ENCODE measurements around the gene MYOG. TPM values are rescaled to one million over a fixed set of nuclear protein-coding genes. Genes with fewer than 3 reads are reported as not detected.

The MYOG gene
- total RNA-seq, 1 experiment from 2014 or later = not detected

DNA sequence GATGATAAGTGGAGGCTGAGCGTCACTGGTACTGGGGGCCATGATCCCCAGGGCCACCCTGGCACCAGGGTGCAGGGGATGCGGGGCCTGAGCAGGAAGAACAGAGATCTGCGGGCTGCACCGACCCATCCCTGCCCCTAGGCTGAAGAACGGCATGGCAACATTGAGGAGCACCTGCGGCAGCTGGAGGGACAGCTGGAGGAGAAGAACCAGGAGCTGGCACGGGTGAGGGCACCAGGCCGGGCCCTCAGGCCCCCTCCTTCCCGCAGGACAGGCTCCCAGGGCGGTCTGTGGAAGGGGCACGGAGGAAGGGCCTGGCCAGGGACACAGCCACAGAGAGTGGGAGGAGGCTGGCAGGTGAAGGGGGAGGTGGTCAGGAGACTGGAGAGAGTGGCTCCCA, 37.7 kb downstream of the MYOG start:
- Mint-ChIP-seq H3K36me3 (ENCODE audit: insufficient read depth, unreplicated experiment) (no peaks in the 10 kb centered on the region), H3K4me1 (ENCODE audit: low read depth, unreplicated experiment) (no peaks in the 10 kb centered on the region), H3K4me3 (ENCODE audit: unreplicated experiment) (no peak overlapping the region), H3K9me3 (ENCODE audit: unreplicated experiment) (no peaks in the 10 kb centered on the region), H3K27ac (ENCODE audit: unreplicated experiment) (no peak overlapping the region), H3K27me3 (ENCODE audit: insufficient read depth, unreplicated experiment) (no peaks in the 10 kb centered on the region)
- intact Hi-C loops (cut with micrococcal nuclease; ENCODE audit: unreplicated experiment) = no loop called here
- DNase-seq = no peak
- Histone ChIP-seq H3K9me3 (no peaks in the 10 kb centered on the region), H3K4me3 (ENCODE audit: low read depth, low read length) (no peak overlapping the region), H3K4me1 (no peaks in the 10 kb centered on the region), H3K27me3 (replicated peaks; ENCODE audit: control insufficient read depth, insufficient read depth, low read length) (no peaks in the 10 kb centered on the region), H3K36me3 (ENCODE audit: control insufficient read depth, insufficient read depth, low read length) (no peaks in the 10 kb centered on the region)
- ChIA-PET POLR2A (no interaction called here), CTCF (no interaction called here)
- no TSS peak for BruUV-seq (replicated peaks)
- TF ChIP-seq, protein P1, sequence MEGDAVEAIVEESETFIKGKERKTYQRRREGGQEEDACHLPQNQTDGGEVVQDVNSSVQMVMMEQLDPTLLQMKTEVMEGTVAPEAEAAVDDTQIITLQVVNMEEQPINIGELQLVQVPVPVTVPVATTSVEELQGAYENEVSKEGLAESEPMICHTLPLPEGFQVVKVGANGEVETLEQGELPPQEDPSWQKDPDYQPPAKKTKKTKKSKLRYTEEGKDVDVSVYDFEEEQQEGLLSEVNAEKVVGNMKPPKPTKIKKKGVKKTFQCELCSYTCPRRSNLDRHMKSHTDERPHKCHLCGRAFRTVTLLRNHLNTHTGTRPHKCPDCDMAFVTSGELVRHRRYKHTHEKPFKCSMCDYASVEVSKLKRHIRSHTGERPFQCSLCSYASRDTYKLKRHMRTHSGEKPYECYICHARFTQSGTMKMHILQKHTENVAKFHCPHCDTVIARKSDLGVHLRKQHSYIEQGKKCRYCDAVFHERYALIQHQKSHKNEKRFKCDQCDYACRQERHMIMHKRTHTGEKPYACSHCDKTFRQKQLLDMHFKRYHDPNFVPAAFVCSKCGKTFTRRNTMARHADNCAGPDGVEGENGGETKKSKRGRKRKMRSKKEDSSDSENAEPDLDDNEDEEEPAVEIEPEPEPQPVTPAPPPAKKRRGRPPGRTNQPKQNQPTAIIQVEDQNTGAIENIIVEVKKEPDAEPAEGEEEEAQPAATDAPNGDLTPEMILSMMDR (IDR thresholded peaks at IDR 0.05; ENCODE audit: insufficient read depth in 1 of 2, low read depth in 1 of 2, low read length in 1 of 2, severe bottlenecking in 1 of 2, unreplicated experiment in 1 of 2) = no peak

DNA sequence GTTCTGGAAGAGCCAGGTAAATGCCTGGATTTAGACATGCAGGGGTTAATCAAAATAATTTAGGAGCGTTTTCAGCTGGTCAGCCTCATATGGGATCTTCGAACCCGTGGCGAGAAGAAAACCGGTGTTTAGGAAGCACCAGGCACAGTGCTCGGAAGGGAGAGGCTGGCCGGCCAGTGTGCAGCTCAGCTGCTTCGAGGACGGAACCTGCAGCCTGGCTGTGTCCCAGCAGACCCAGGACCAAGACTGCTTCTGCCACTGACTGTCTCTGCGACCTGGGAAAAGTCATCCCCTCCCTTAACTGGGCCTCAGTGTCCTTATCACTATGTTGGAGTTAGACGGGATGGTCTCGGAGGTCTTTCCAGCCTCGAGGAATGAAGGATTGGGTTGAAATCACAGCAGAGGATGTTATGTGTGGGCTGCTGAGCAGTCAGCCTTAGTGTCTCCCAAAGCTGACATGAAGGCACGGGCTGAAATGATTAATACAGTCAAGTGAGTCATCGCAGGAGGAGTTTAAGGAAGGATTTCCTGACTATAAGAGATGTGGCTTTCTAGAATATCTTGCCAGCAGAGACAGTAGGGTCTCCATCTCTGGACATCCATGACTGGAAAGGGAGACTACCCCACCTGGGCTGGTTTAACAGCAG, 38.7 kb downstream of the MYOG start:
- no peaks in the 10 kb centered on the region for H3K27me3 ChIP-seq (replicated peaks; ENCODE audit: control insufficient read depth, insufficient read depth, low read length)
- H3K9me3 Mint-ChIP-seq (ENCODE audit: unreplicated experiment) = no peaks in the 10 kb centered on the region
- H3K4me3 Mint-ChIP-seq (ENCODE audit: unreplicated experiment) = no peak overlapping the region
- H3K9me3 ChIP-seq = no peaks in the 10 kb centered on the region
- intact Hi-C loops (cut with micrococcal nuclease; ENCODE audit: unreplicated experiment) = no loop called here
- DNase-seq = no peak
- no peaks in the 10 kb centered on the region for H3K27me3 Mint-ChIP-seq (ENCODE audit: insufficient read depth, unreplicated experiment)
- no peaks in the 10 kb centered on the region for H3K4me1 Mint-ChIP-seq (ENCODE audit: low read depth, unreplicated experiment)
- H3K27ac Mint-ChIP-seq (ENCODE audit: unreplicated experiment) = no peak overlapping the region
- H3K4me3 ChIP-seq (ENCODE audit: low read depth, low read length) = no peak overlapping the region
- no peaks in the 10 kb centered on the region for H3K4me1 ChIP-seq
- BruUV-seq (replicated peaks) = no TSS peak
- TF ChIP-seq, protein P1 (IDR thresholded peaks at IDR 0.05; ENCODE audit: insufficient read depth in 1 of 2, low read depth in 1 of 2, low read length in 1 of 2, severe bottlenecking in 1 of 2, unreplicated experiment in 1 of 2) = no peak
- CTCF ChIA-PET = interaction anchor here (0.6 kb wide), 1 partner anchor 71 kb away, joined by 7 read pairs; no protein-coding TSS in a partner anchor
- H3K36me3 ChIP-seq (ENCODE audit: control insufficient read depth, insufficient read depth, low read length) = no peaks in the 10 kb centered on the region
- POLR2A ChIA-PET = no interaction called here
- no peaks in the 10 kb centered on the region for H3K36me3 Mint-ChIP-seq (ENCODE audit: insufficient read depth, unreplicated experiment)

DNA sequence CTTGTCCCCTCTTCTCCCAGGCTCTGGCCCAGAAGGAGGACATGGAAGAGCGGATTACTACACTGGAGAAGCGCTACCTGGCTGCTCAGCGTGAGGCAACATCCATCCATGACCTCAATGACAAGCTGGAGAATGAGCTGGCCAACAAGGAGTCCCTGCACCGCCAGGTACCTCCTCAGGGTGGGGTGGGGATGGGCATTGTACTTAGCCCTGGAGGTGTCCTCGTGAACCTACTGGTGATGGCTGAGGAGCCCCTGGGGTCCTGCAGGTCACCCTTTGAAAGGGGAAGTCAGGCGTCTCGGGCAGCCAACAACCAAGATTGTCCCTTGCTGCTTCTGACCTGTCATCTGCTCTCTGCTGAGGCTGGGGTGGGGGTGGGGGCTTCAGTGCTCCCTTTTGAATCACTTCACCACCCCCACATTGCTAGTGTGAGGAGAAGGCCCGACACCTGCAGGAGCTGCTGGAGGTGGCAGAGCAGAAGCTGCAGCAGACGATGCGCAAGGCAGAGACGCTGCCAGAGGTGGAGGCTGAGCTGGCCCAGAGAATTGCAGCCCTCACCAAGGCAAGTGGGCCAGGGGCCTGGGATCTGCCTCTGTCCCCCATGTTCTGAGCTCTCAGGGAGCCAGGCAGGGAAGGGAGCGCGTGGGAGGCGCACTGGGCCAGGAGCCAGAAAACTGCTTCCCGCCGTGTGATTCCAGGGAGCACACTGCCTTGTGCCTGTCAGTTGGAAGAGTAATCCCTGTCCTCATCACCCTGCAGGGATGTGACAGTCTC, 39.8 kb downstream of the MYOG start:
- CTCF ChIA-PET = interaction anchor here (0.6 to 0.7 kb wide), 2 partner anchors 181 to 282 kb away, joined by 3 to 4 read pairs; no protein-coding TSS in a partner anchor
- POLR2A ChIA-PET = no interaction called here
- no peaks in the 10 kb centered on the region for H3K36me3 Mint-ChIP-seq (ENCODE audit: insufficient read depth, unreplicated experiment)
- no peak overlapping the region for H3K27ac Mint-ChIP-seq (ENCODE audit: unreplicated experiment)
- H3K4me1 Mint-ChIP-seq (ENCODE audit: low read depth, unreplicated experiment) = peaks cover 3% of the 10 kb centered on the region
- no peak overlapping the region for H3K4me3 ChIP-seq (ENCODE audit: low read depth, low read length)
- H3K36me3 ChIP-seq (ENCODE audit: control insufficient read depth, insufficient read depth, low read length) = no peaks in the 10 kb centered on the region
- H3K4me3 Mint-ChIP-seq (ENCODE audit: unreplicated experiment) = no peak overlapping the region
- TF ChIP-seq, protein P1 (IDR thresholded peaks at IDR 0.05; ENCODE audit: insufficient read depth in 1 of 2, low read depth in 1 of 2, low read length in 1 of 2, severe bottlenecking in 1 of 2, unreplicated experiment in 1 of 2) = no peak
- H3K27me3 Mint-ChIP-seq (ENCODE audit: insufficient read depth, unreplicated experiment) = no peaks in the 10 kb centered on the region
- no TSS peak for BruUV-seq (replicated peaks)
- no peaks in the 10 kb centered on the region for H3K27me3 ChIP-seq (replicated peaks; ENCODE audit: control insufficient read depth, insufficient read depth, low read length)
- intact Hi-C loops (cut with micrococcal nuclease; ENCODE audit: unreplicated experiment) = no loop called here
- H3K9me3 Mint-ChIP-seq (ENCODE audit: unreplicated experiment) = no peaks in the 10 kb centered on the region
- no peaks in the 10 kb centered on the region for H3K9me3 ChIP-seq
- H3K4me1 ChIP-seq = no peaks in the 10 kb centered on the region
- no peak for DNase-seq

All from Caco-2 (cell line).